Stimulated activated CD4-positive, alpha-beta T cell treated with anti-CD3 and anti-CD28 coated beads, TNF-alpha, amount 100 ng/mL, for 24 hours (primary cell): Measurements from ENCODE around the gene TACR1.

ENCODE experiments used
- DNase-seq, 3 experiments: peaks; one replicate each; pipeline ENCODE4 v3.0.0-alpha.2; 2020; ENCODE audit warnings: low read depth in 3 of 3

The TACR1 gene

GRCh38 chr2:75053484-75054112, 145.7 kb downstream of the TACR1 start:
- no peak for DNase-seq

- DNase-seq: no peak
These were observed 151.2 kb downstream of the TACR1 start for GRCh38 chr2:75047992-75048625.

DNA sequence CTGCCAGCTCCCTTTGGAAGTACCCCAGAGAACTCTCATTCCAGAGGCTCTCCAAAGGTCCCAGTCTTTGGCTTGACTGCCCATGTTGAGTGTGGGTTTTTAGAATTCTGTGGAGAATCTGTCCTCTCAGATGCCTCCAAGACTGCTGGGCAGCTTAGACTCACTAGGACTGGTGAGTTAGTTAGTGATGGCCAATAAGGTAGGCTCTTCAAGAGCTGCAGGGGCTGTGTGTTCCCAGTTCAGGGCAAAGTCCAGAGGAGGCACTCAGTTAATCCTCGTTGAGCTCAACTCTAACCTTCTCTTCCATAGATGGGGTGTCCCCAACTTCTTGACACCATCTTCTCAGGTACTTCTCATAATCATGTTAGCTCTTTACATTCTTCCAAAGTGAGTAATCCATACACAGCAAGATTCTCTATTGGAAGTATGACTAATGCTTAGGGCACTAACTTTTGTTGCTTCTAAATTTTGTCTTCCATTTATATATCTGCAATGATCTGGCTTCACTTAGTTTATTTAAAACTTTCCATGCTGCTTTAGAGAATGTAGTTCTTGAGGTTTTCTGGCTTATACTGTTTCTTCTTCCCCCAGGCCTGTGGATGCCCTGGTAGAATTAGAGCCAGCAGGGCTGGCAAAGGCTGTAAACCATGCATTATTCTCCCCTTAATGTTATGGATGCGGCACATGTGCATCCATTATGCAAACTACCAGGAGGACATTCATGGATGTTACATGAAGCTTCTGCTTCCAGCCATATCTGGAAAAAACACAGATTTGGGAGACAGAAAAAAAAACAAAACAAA, 151.9 kb downstream of the TACR1 start:
- no peak for DNase-seq

DNA sequence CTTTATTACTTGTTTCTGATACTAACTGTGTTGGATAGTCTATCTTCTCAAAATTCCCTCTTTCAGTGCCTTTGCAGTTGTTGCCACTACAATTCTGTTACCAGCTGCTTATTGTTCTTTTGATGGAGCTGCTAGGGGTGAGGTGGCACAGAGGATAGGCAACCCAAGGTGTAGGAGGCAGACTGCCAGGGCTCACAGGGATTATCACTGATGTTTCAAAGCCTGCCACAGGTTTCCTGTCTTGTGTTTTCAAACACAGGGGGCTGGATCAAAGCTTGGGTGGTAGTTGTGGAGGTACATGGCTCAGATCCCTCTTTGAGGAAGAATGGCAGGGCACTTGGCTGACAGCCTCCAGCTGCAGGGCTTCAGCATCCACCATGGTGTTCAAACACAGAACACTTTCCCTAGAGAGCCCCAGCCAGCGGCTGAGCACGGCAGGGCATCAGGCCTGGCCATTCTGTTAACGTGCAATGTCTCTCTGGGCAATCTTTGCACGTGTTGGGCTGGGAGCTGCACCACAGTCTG, 153.7 kb downstream of the TACR1 start:
- DNase-seq: no peak

DNA sequence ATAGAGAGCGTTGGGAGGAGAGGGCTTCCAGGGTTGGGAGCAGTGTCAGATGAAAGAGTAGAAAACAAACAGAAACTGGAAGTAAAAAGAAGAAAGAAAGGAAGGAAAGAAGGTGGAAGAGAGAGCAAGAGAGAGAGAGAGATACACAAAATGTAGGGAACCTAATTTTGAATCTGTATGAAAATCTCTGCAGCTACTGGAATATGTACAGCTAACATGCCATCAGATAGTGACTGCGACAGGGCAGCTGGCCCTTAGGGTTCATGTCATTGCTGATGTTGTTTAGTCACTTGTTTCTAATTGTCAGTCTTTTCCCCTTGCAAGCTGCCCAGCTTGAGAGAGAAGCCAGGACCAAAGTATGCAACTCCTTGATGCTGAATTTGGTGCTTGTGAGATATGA, 155.0 kb downstream of the TACR1 start:
- DNase-seq: no peak

GRCh38 chr2:75042823-75043222, 156.5 kb downstream of the TACR1 start:
- no peak for DNase-seq

GRCh38 chr2:75041731-75042600, 157.4 kb downstream of the TACR1 start:
- DNase-seq: no peak

DNA sequence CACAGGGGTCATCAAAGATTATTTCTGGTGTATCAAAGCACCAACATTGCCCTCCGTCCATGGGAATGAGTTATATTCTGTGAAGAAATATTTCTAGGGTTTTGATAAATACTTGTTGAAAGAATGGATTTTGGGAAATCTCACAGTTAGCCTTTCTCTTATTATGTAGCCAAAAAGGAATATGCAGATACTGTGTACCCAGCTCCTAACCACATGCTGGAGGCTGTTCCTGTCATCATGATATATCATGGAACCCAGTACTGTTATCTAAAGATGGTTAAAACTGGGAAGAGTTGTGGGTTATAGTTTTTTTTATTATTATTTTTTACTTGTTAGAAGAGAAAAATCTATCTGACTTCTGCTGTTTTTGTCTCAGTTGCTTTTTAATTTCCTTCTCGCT, 158.1 kb downstream of the TACR1 start:
- DNase-seq: no peak

GRCh38 chr2:75035444-75036353, 163.6 kb downstream of the TACR1 start:
- DNase-seq: no peak

- no peak for DNase-seq
These were observed 165.8 kb downstream of the TACR1 start for GRCh38 chr2:75033516-75033915.

GRCh38 chr2:75031906-75032803, 167.2 kb downstream of the TACR1 start:
- DNase-seq: no peak

DNA sequence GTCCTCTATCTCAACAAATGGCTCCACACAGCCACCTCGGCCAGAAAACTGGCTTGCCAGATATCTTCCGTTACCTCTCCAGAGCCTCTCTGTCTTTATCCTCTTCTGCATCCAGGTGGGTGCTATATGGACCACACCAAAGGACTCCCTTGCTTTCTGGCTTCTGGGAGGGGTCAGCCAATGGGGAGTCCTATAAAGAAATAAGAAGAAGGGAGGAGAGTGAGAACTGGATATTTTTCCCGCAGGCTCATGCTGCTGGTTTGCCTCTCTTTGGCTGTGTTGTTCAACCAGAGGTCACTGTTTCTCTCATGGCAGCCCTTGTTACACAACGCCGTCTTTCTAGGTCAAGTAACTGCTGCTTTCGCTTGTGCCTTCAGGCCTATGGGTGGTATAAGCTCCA, 168.1 kb downstream of the TACR1 start:
- DNase-seq: no peak

GRCh38 chr2:75030218-75031009, 168.9 kb downstream of the TACR1 start:
- no peak for DNase-seq

DNA sequence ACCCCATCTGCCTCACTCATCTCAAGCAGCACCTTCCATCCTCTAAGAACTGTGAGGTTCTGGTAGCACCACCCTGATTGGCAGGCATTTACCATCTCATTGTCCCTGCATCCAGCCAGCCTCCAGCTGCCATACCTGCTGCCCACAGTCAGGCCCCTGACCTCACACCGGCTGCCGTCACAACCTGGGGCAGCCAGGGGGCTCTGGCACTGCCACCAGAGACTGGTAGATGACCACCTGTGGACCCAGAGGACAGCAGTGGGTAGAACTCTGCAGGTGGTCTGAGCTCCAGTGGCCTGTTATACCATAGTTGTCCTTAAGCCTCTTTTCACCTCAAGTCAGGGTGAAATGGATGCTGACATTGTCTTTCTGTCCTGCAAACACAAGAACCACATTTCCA, 171.4 kb downstream of the TACR1 start:
- DNase-seq: no peak

GRCh38 chr2:75025633-75026380, 173.5 kb downstream of the TACR1 start:
- no peak for DNase-seq

DNA sequence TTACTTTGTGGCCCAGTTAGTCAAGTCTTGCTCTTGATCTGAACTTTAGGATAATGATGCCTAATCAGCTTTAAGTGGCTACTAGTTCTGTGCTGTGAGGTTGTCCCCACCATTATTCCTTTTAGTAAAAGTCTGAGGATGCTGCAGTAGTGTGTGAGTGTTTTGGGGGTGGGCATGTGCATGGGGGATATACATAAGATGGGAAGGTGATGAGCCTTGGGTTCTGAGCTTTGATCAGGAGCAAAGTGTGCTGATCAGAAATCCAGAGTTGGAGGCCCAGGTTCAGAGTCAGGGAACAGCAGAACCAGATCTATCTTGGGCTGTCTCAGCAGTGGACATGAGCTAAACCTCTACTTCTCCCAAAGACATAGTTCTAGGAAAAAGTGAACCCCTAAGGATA, 174.1 kb downstream of the TACR1 start:
- no peak for DNase-seq

- DNase-seq: no peak
These were observed 175.5 kb downstream of the TACR1 start for GRCh38 chr2:75023666-75024455.
